SU-DHL-6 (cell line): Measurements from ENCODE around the gene ACOT11.

Experiments
- H2AFZ ChIP-seq: fragments of 200-600 bp; sonication (generic); 2 replicates; pipeline ENCODE4 v1.6.1; 2014; ENCODE audit warnings: low read depth, mild to moderate bottlenecking, moderate library complexity, mixed read lengths, antibody characterized with exemption, low read length; ENCODE audit not compliant: severe bottlenecking
- H3F3A ChIP-seq: fragments of 200-600 bp; shearing (Covaris generic); 2 replicates; pipeline ENCODE4 v1.6.0; 2016; ENCODE audit warnings: antibody characterized with exemption, mild to moderate bottlenecking; ENCODE audit not compliant: insufficient read depth
- H3K27ac ChIP-seq: fragments of 200-600 bp; sonication (generic); 2 replicates; pipeline ENCODE4 v1.5.1; 2016; ENCODE audit warnings: low read depth, mild to moderate bottlenecking, low read length, moderate library complexity, mixed read lengths
- H3K27me3 ChIP-seq: fragments of 200-600 bp; sonication (generic), shearing (Covaris generic); 2 replicates; pipeline ENCODE4 v1.6.0; 2014; ENCODE audit warnings: mild to moderate bottlenecking, low read length
- H3K36me3 ChIP-seq: fragments of 200-600 bp; sonication (generic); 2 replicates; pipeline ENCODE4 v1.6.1; 2014; ENCODE audit warnings: mild to moderate bottlenecking, low read length, mixed read lengths
- H3K4me2 ChIP-seq: fragments of 300-600, 200-600 bp; shearing (Covaris generic), sonication (generic); 2 replicates; pipeline ENCODE4 v1.6.0; 2014; ENCODE audit warnings: low read length, low read depth, mild to moderate bottlenecking; ENCODE audit not compliant: poor library complexity, severe bottlenecking
- H3K4me3 ChIP-seq: fragments of 200-600 bp; sonication (generic); 2 replicates; pipeline ENCODE4 v1.5.1; 2014; ENCODE audit warnings: antibody characterized with exemption, low read length, mild to moderate bottlenecking, mixed read lengths; ENCODE audit not compliant: insufficient read depth, poor library complexity, severe bottlenecking
- H3K79me2 ChIP-seq: fragments of 200-600 bp; sonication (generic); 2 replicates; pipeline ENCODE4 v1.6.1; 2014; ENCODE audit warnings: mild to moderate bottlenecking, low read length, moderate library complexity; ENCODE audit not compliant: insufficient read depth
- H3K9ac ChIP-seq: fragments of 200-600 bp; sonication (generic); 2 replicates; pipeline ENCODE4 v1.7.0; 2014; ENCODE audit warnings: mild to moderate bottlenecking, low read length
- H3K9me2 ChIP-seq: fragments of 200-600 bp; sonication (generic); replicated peaks from 2 replicates; pipeline ENCODE4 v1.6.1; 2014; ENCODE audit warnings: low read length; ENCODE audit not compliant: insufficient read depth
- H3K9me3 ChIP-seq: fragments of 200-600 bp; sonication (generic); 2 replicates; pipeline ENCODE4 v1.6.1; 2014; ENCODE audit warnings: low read length, mixed read lengths; ENCODE audit not compliant: insufficient read depth
- H4K20me1 ChIP-seq: fragments of 200-600 bp; sonication (generic); 2 replicates; pipeline ENCODE4 v1.6.1; 2014; ENCODE audit warnings: low read depth, mild to moderate bottlenecking, antibody characterized with exemption, low read length, moderate library complexity, mixed read lengths
- CTCF ChIP-seq: fragments of 200-600 bp; sonication (generic); IDR thresholded peaks from one replicate; pipeline ENCODE4 v1.5.1; 2017; ENCODE audit warnings: antibody characterized with exemption, mild to moderate bottlenecking, low read length, moderate library complexity; ENCODE audit not compliant: insufficient read depth, poor library complexity, severe bottlenecking
- EZH2phosphoT487 ChIP-seq: fragments of 200-600 bp; sonication (generic), shearing (Covaris generic); conservative IDR thresholded peaks from 2 replicates; pipeline ENCODE4 v1.6.1; 2018; ENCODE audit warnings: mild to moderate bottlenecking, antibody characterized with exemption, low read length, moderate library complexity, mixed read lengths

ACOT11 gene

GRCh38 chr1:54542962-54543539 lies 5.0 kb upstream of the ACOT11 start:
- no peak overlapping the region for H3K27ac ChIP-seq
- no peaks in the 10 kb centered on the region for H3K79me2 ChIP-seq
- no peaks in the 10 kb centered on the region for H3K27me3 ChIP-seq
- H3K9me2 ChIP-seq = no peaks in the 10 kb centered on the region
- no peak overlapping the region for H3K9ac ChIP-seq
- H4K20me1 ChIP-seq = no peaks in the 10 kb centered on the region
- no peak overlapping the region for H3K4me2 ChIP-seq
- H2AFZ ChIP-seq = no peak overlapping the region
- H3K4me3 ChIP-seq = no peak overlapping the region
- TF ChIP-seq EZH2phosphoT487 (no peak), CTCF (no peak)
- H3K36me3 ChIP-seq = no peaks in the 10 kb centered on the region
- no peaks in the 10 kb centered on the region for H3K9me3 ChIP-seq
- H3F3A ChIP-seq = no peaks in the 10 kb centered on the region

DNA sequence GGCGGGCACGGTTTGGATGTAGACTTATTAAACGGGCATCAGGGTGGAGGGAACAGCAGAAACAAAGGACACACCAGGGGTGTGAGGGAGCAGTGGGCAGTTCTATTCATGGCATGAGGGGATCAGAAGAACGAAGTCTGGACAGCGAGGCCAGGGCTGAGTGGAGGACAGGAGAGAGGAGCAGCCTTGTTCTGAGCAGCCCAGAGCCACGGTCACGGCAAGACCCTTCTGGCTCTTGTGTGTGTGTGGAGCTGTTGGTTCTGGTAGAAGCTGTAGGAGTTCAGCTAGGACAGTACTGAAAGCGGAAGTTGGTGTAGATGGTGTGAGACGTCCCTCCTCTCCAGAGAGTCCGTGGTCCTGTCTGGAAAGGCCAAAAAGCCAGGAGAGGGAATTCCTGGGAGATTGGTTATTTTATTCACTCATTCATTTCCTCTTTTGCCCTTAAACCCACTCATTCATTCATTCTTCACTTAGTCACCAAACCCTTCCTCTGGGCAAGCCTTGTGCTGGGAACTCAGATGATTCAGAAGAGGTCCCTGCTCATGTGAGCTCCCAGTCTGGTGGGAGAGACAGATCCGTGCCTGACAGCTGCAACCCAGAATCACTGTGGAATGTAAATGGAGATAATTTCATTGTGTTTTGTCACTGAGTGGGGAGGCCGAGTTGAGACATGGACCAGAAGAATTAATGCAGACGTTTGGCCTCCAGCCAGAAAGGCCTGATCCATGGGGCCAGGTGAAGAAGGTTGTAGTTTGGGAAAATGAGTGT lies 4.1 kb upstream of the ACOT11 start:
- H4K20me1 ChIP-seq = no peaks in the 10 kb centered on the region
- H3K27me3 ChIP-seq = no peaks in the 10 kb centered on the region
- H3K4me2 ChIP-seq = no peak overlapping the region
- H3K36me3 ChIP-seq = no peaks in the 10 kb centered on the region
- H3K79me2 ChIP-seq = no peaks in the 10 kb centered on the region
- no peaks in the 10 kb centered on the region for H3F3A ChIP-seq
- H3K9ac ChIP-seq = no peak overlapping the region
- no peak overlapping the region for H3K4me3 ChIP-seq
- H3K27ac ChIP-seq = no peak overlapping the region
- H2AFZ ChIP-seq = no peak overlapping the region
- H3K9me2 ChIP-seq = no peaks in the 10 kb centered on the region
- no peaks in the 10 kb centered on the region for H3K9me3 ChIP-seq
- no peak for TF ChIP-seq EZH2phosphoT487
- no peak for TF ChIP-seq CTCF

DNA sequence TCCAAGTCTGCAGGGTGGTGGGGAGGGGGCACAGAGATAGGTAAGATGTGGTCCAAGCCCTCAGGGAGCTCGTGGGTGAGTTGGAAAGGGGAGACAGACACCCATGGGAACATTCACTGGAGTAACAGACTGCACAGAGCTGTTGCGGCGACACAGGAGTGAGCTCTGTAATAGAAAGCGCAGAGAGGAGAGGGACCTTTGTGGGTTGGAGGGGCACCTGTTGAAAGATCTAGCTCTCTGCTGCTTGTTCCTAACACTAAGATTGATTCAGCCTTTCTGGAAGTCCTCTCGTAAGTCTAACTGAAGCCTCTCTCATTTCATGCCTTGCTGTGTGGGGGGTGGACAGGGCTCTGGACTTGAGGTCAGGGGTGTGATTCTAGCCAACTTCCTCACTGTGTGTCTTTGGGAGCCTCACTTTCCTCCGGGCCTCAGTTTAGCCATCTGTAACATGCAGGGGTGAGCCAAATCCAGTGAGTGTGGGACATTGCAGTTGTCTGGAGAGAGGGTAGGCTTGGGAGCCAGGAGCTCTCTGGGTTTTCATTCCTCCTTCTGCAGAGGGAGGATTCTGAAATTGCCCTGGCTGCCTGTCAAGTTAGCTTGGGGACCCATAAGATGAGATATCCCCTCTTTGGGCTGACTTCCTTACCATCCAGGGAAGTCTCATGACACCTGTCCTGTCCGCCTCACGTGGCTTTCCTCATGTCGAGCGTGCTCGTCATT lies 2.0 kb upstream of the ACOT11 start:
- Histone ChIP-seq H3F3A (no peaks in the 10 kb centered on the region), H4K20me1 (no peaks in the 10 kb centered on the region), H3K79me2 (no peaks in the 10 kb centered on the region), H3K9me2 (no peaks in the 10 kb centered on the region), H3K9ac (no peak overlapping the region), H3K36me3 (no peaks in the 10 kb centered on the region), H3K4me2 (no peak overlapping the region), H3K27me3 (no peaks in the 10 kb centered on the region), H2AFZ (no peak overlapping the region), H3K9me3 (no peaks in the 10 kb centered on the region), H3K4me3 (no peak overlapping the region), H3K27ac (no peak overlapping the region)
- no peak for TF ChIP-seq EZH2phosphoT487
- TF ChIP-seq CTCF = no peak
